Smooth muscle cell (in vitro differentiated cells): ENCODE measurements around the gene DNAJC21. TPM values are rescaled to one million over a fixed set of nuclear protein-coding genes. Genes with fewer than 3 reads are reported as not detected.

Experiments used
- DNase-seq: peaks from one replicate; lab custom pipeline; 2025; ENCODE audit not compliant: unreplicated experiment; lab: John Stamatoyannopoulos, UW
- H2AFZ ChIP-seq: fragments of 200-600 bp; sonication (generic); 2 replicates; pipeline ENCODE4 v1.6.0; 2016; ENCODE audit warnings: antibody characterized with exemption, low read depth, mild to moderate bottlenecking
- H3F3A ChIP-seq: fragments of 200-600 bp; sonication (generic); 2 replicates; pipeline ENCODE4 v1.6.0; 2017; ENCODE audit warnings: antibody characterized with exemption, low read depth
- H3K27ac ChIP-seq: fragments of 200-600 bp; sonication (generic); 2 replicates; pipeline ENCODE4 v1.5.1; 2016; ENCODE audit warnings: low read depth, mild to moderate bottlenecking
- H3K27me3 ChIP-seq: fragments of 200-600 bp; sonication (generic); 2 replicates; pipeline ENCODE4 v1.6.1; 2016; ENCODE audit warnings: low read depth, mild to moderate bottlenecking
- H3K36me3 ChIP-seq: fragments of 200-600 bp; sonication (generic); 2 replicates; pipeline ENCODE4 v1.5.1; 2016; ENCODE audit warnings: low read depth
- H3K4me1 ChIP-seq: fragments of 200-600 bp; sonication (generic); 2 replicates; pipeline ENCODE4 v1.5.1; 2016; ENCODE audit warnings: low read depth
- H3K4me2 ChIP-seq: fragments of 200-600 bp; sonication (generic); 2 replicates; pipeline ENCODE4 v1.6.0; 2016; ENCODE audit warnings: mild to moderate bottlenecking
- H3K4me3 ChIP-seq: fragments of 200-600 bp; sonication (generic); 2 replicates; pipeline ENCODE4 v1.5.1; 2016; ENCODE audit warnings: mild to moderate bottlenecking
- H3K79me2 ChIP-seq: fragments of 200-600 bp; sonication (generic); 2 replicates; pipeline ENCODE4 v1.6.0; 2016; ENCODE audit warnings: low read depth, mild to moderate bottlenecking
- H3K9ac ChIP-seq: fragments of 200-600 bp; sonication (generic); 2 replicates; pipeline ENCODE4 v1.6.0; 2016; ENCODE audit warnings: low read depth
- H3K9me3 ChIP-seq: fragments of 200-600 bp; sonication (generic); replicated peaks from 2 replicates; pipeline ENCODE4 v1.5.1; 2016; ENCODE audit warnings: low read depth
- H4K20me1 ChIP-seq: fragments of 200-600 bp; sonication (generic); 2 replicates; pipeline ENCODE4 v1.6.0; 2016; ENCODE audit warnings: low read depth
- CTCF ChIP-seq: fragments of 200-600 bp; sonication (generic); IDR thresholded peaks from 2 replicates; pipeline ENCODE4 v1.5.1; 2017; ENCODE audit warnings: borderline replicate concordance, mild to moderate bottlenecking, antibody characterized with exemption; ENCODE audit not compliant: insufficient read depth, poor library complexity, severe bottlenecking
- WGBS: methylation state at CpG from one replicate; pipeline ENCODE4 v1.1.7; 2016; ENCODE audit warnings: low lambda C conversion rate; 5-methylcytosine and 5-hydroxymethylcytosine counted together
- polyA plus RNA-seq: library from polyadenylated mRNA; unstranded; fragments of >200 nt; fragmentation: Nextera tagmentation; extraction: Ambion mirVana; gene quantifications from 2 replicates; pipeline ENCODE4 v1.2.1, GENCODE V29; 2016
- total RNA-seq: library from RNA; depleted of rRNA; stranded (reverse); fragments of >200 nt; gene quantifications from 2 replicates; pipeline ENCODE4 v1.2.3, GENCODE V29; 2014

DNAJC21 gene
- total and polyA plus RNA-seq, 2 experiments from 2014 or later: 21.8 to 27.9 TPM

DNA sequence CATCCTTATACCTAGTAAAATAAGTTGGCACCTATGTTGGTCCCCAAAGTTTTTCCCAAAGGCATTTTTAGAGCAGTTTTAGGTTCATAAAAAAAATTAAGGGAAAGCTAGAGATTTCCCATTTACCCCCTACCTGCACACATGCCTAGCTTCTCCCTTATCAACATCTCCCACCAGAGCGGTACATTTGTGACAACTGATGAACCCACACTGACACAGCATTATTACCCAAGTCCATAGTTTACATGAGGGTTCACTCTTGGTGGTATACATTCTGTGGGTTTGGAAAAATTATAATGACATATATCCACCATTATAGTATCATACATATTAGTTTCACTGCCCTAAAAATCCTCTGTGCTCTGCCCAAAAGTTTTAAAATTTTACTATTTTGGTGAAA, 26.1 kb upstream of the DNAJC21 start:
- 96% methylated on average over 1 of the region's 1 CpG for WGBS
- H3K79me2 ChIP-seq: no peaks in the 10 kb centered on the region
- no peak overlapping the region for H3K4me3 ChIP-seq

DNA sequence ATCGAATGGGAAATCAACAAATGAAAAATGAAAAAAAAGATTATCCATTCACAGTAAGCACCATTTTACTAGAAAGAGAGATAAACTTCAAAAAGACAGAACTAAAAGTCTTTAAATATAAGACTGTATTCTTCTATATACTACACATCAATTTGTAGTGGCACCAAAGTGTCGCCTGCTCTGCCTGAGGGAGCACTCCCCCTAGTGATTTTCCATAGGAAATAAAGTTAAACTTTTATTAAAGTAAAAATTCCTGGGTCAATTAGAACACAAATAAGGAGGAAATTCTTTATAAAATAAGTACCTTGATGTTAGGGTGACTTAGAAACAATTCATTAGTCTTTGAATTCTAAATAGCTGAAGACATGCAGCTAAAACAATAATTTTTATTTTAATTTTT, 23.8 kb upstream of the DNAJC21 start:
- Histone ChIP-seq H2AFZ (no peak overlapping the region), H3K4me3 (no peak overlapping the region), H3K9ac (no peak overlapping the region), H3K27me3 (no peaks in the 10 kb centered on the region), H3K36me3 (peaks cover 11% of the 10 kb centered on the region), H3F3A (no peaks in the 10 kb centered on the region), H4K20me1 (no peaks in the 10 kb centered on the region), H3K9me3 (no peaks in the 10 kb centered on the region), H3K27ac (no peak overlapping the region), H3K4me1 (no peaks in the 10 kb centered on the region), H3K79me2 (no peaks in the 10 kb centered on the region), H3K4me2 (no peak overlapping the region)
- WGBS: 89% methylated on average over 2 of the region's 2 CpGs
- no peak for DNase-seq
- peak; percentile 33 for TF ChIP-seq CTCF

More for the DNA sequence above, 26.1 kb upstream of the DNAJC21 start:
- H3K9me3 ChIP-seq: no peaks in the 10 kb centered on the region
- no peak for TF ChIP-seq CTCF
- DNase-seq: no peak
- no peaks in the 10 kb centered on the region for H3K27me3 ChIP-seq
- no peak overlapping the region for H2AFZ ChIP-seq
- H3K27ac ChIP-seq: no peak overlapping the region
- no peaks in the 10 kb centered on the region for H3F3A ChIP-seq
- H3K4me1 ChIP-seq: no peaks in the 10 kb centered on the region
- H3K36me3 ChIP-seq: no peaks in the 10 kb centered on the region
- H3K4me2 ChIP-seq: no peak overlapping the region
- no peaks in the 10 kb centered on the region for H4K20me1 ChIP-seq
- H3K9ac ChIP-seq: no peak overlapping the region

DNA sequence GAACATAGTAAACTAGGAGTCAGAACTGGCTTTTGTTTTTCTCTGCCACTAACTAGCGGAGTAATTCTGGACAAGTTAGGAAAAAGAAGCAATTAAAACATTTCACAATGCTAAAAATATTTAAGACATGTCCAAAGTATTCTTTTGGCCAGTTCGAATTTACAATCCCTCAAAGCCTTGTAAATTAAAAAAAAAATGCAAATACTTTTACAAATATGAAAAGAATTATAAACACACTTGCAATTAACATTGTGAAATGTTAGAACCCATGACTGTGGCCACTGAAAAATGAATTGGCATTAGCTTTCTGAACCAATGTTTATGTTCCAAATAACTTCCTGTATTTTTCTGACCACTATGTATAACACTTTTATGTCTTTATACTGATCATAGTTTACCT, 16.3 kb upstream of the DNAJC21 start:
- 90% methylated on average over 2 of the region's 2 CpGs for WGBS
- Histone ChIP-seq H3F3A (no peaks in the 10 kb centered on the region), H3K27me3 (no peaks in the 10 kb centered on the region), H4K20me1 (no peaks in the 10 kb centered on the region), H3K36me3 (peaks cover 25% of the 10 kb centered on the region), H3K27ac (no peak overlapping the region), H2AFZ (no peak overlapping the region), H3K9me3 (no peaks in the 10 kb centered on the region), H3K4me2 (peak overlapping the region; percentile 98), H3K4me1 (peaks cover 21% of the 10 kb centered on the region), H3K79me2 (peaks cover 49% of the 10 kb centered on the region), H3K9ac (no peak overlapping the region), H3K4me3 (no peak overlapping the region)
- no peak for DNase-seq
- TF ChIP-seq CTCF: no peak

DNA sequence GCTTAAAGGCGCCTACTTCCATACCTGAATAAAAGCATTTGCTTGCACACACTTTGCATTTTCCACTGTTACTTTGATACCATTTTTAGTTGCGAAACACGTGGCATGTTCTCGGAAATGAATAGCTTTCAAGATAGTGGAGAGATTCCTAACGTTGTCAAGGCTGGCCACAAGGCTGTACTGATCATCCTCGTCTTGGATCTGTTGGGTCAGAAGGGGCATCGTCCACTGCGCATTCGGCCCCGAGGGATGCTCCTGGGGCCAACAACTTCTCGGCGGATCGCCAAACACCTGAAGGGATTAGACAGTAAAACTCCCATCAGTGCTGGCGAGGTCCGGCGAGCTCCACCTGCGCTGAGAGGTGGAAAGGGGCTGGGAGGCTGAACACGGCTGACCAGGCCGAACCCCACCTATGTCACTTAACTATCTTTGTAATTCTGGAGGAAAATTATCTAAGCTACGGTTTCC, 14.7 kb upstream of the DNAJC21 start:
- peak overlapping the region; percentile 85 for H3K9ac ChIP-seq
- WGBS: 2% methylated on average over 20 of the region's 20 CpGs
- no peaks in the 10 kb centered on the region for H3F3A ChIP-seq
- peaks cover 21% of the 10 kb centered on the region for H3K4me1 ChIP-seq
- H3K4me2 ChIP-seq: peak overlapping the region; percentile 98
- no peaks in the 10 kb centered on the region for H3K27me3 ChIP-seq
- no peaks in the 10 kb centered on the region for H4K20me1 ChIP-seq
- H3K36me3 ChIP-seq: peaks cover 14% of the 10 kb centered on the region
- H3K4me3 ChIP-seq: peak overlapping the region; percentile 98
- TF ChIP-seq CTCF: no peak
- peak overlapping the region; percentile 28 for H2AFZ ChIP-seq
- peaks cover 65% of the 10 kb centered on the region for H3K79me2 ChIP-seq
- H3K27ac ChIP-seq: peak overlapping the region; percentile 78
- no peaks in the 10 kb centered on the region for H3K9me3 ChIP-seq
- DNase-seq: no peak
